Limb (tissue), 2 donors: ENCODE data around the gene FPGS.

Experiments
- DNase-seq, 2 donors: peaks; one replicate each; pipeline ENCODE4 v3.0.0-alpha.2; 2016; ENCODE audit errors: extremely low spot score in 2 of 2

FPGS gene

GRCh38 chr9:127858041-127858512 is 55.4 kb downstream of the FPGS start:
- no peak for DNase-seq

GRCh38 chr9:127860260-127860659 is 57.6 kb downstream of the FPGS start:
- no peak for DNase-seq

- no peak for DNase-seq
Measured at GRCh38 chr9:127860779-127861178, 58.1 kb downstream of the FPGS start.

DNA sequence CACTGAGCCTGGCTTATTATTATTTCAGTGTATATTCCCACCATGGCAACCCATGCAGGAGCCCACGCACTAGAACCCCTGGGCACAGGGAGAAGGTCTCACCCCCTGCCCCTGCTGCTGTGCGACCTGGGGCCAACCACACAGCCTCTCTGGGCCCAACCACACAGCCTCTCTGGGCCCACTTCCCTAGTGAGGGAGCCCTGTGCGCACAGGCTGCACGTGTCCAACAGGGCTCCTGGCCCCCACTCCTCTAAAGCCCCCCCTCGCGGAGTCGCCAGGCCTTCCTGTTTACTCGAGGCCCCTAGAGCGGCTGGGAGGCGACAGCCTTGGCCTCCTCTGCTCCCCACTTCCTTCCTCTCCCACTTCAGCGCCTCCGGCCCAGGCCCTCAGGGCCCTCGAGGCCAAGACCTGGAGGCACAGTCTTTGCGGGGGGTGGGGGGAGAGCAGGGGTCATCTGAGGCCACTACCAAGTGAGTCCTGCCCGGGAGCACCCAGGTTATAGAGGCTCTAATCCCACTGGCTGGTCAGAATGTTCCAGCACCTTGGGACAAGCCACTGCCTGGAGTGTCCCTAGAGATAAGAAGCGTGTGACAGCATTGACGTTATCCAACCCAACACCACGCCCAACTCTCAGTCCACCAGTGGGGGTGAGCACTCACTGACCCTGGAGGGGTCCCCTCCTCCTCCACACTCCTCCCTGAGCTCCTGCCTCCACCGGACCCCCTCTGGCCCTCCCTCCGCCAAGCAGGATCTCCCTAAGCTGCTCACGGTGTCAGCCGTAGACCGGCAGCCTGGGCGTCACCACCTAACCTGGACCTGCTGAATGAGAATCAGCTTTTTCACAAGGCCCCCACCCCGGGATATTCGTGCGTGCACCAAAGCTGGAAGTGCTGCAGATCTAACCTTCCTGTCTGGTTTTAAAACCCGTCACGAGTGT is 59.7 kb downstream of the FPGS start:
- DNase-seq = no peak

- DNase-seq = no peak
Measured at GRCh38 chr9:127863191-127863621, 60.5 kb downstream of the FPGS start.
